HG03378 (cell line): ENCODE results near the gene CST5.
"Not testable (repeated sequence)": the region's sequence is repeated elsewhere in the genome, so short reads cannot be mapped to it uniquely, and the experiment has no call there.

Experiments
- ATAC-seq: cut with Tn5 transposase; IDR thresholded peaks from one replicate; pipeline ENCODE4 v1.9.1; 2021; ENCODE audit warnings: mild to moderate bottlenecking, moderate library complexity; ENCODE audit not compliant: unreplicated experiment

The CST5 gene

DNA sequence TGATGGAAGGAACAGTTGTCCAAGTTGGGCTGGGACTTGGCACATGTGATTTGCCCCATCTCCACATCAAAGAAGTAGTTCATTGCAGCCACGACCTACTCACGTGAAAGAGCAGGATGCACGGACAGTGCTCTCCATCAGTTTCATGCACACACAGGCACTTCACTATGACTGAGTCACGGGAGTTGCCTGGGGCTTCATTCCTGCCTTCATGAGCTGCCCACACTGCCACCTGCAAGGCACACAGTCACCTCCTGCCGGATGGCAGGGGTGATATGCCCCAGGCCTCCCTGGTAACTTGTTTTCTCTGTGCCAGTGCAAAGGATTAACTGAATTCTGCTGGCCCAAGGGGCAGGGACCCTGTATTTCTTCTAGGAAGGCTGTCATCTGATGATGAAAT, 22.8 kb downstream of the CST5 start:
- no peak for ATAC-seq

DNA sequence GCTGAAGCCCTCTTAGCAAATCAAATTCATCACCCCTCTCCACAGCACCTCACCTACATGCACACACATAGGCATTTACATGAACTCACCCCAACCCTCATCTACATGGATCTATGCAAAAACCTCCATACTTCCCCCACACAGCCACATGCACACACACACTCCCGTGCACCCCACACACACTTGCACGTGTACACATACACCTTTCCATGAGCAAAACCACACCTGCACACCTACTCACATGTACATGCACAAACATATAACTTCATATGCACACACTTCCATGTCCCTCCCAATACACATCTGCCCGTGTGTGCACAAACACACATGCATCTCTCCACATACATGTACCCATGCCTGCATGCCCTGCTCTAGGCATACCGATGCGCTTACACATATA, 23.3 kb downstream of the CST5 start:
- ATAC-seq = no peak

DNA sequence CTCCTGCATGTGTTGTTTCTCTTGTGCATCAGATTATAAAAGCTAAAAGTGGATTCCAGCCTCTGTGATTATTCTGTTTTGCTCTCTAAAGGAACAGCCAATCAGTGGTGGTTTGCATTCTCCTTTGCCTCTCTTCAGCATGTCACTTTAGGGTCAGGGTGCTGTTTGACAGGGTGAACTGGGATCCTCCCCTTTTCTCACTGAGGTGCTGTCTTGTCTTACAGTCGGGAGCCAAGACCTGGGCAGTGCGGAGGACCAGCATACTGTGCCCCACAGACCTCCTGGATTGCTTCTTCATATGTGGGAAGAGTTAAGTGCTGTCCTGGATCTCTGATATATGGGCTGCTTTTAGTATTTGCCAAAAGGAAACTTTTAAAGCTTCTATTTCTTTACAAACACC, 37.9 kb downstream of the CST5 start:
- no peak for ATAC-seq

DNA sequence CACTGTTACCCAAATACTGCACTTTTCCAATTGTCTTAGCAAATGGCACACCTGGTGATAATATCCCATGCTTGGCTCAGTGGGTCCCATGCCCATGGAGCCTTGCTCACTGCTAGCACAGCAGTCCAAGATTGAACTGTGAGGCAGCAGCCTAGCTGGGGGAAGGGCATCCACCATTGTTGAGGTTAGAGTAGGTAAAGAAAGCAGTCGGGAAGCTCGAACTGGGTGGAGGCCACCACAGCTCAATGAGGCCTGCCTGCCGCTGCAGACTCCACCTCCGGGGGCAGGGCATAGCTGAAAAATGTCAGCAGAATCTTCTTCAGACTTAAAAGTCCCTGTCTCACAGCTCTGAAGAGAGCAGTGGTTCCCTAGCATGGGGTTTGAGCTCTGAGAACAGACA, 43.8 kb downstream of the CST5 start:
- ATAC-seq = no peak

DNA sequence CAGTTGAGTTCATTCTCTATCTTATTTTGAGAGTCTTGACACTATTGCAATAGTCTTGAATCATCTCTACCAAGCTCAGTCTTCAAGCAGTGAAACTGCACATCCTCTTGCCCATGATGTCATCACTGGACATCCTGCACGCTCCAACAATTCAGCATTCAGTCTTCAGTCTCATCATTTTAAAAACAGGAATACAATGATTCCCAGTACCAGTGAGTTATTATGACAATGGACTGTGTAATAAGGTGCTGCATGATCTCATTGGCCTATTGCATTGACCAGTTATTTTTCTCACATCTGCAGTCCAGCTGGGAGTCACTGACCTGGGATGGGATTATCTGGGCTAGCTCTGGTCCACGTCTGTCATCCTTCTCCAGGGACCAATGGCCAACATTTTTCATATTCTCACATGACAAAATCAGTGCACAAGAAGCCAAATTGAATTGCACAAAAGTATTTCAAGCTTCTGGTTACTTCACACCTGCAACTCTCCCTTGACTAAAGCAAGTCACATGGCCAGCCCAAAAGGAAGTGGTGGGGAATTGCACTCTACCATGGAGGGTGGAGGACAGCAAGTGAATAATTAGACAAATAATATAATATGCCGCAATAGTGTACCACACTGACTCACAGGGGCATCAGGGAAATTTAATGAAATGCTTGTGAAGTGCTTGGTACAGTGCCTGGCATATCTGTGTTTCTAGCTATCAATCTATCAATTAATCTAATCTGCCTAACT, 46.6 kb downstream of the CST5 start:
- ATAC-seq = no peak

- ATAC-seq = not testable (repeated sequence)
Observed at GRCh38 chr20:23831961-23832360, 47.6 kb downstream of the CST5 start.

GRCh38 chr20:23826541-23827021, 53.0 kb downstream of the CST5 start, which contains the start of gene CST2:
CST2 (minus strand) TSS chr20:23826729; CDS start chr20:23826660, 69 bp downstream.
- no peak for ATAC-seq
